ENCODE results near the gene NHEJ1. TPM values are rescaled to one million over a fixed set of nuclear protein-coding genes. Genes with fewer than 3 reads are reported as not detected.

The NHEJ1 gene
- total and polyA plus RNA-seq, 9 of the 15 experiments (the other 6 are each of a cell fraction or from before 2014, with no cell fraction given): 9.0 to 23.7 (median 13.9) TPM

DNA sequence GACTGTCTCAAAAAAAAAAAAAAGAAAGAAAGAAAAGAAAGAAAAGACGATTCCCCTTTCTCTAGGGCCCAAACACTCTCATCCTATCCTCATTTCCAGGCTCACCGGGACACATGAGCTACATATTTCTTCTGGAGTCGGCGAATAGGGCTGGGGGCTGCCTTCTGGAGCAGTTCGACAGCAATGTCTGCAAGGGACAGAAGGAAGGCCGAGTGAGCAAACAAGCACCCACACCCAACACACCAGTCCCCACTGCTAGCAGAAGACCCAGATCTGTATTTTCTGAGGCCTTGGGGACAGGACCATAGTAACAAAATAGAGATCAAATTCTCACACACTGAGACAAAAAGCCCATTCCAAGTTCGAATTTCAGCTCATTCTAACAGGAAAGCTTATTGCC is 14.9 kb upstream of the NHEJ1 start:
- Histone ChIP-seq H3K9ac (ENCODE audit: insufficient read depth in 1 of 2, low read depth in 2 of 2, low read length in 2 of 2) (peak overlapping the region; percentile 82 to 90; a peak in 2 of 4 replicates), H3K4me2 (ENCODE audit: insufficient read depth, low read length) (peak overlapping the region; percentile 100), H3K36me3 (ENCODE audit: control insufficient read depth, insufficient read depth, low read length) (peaks cover 43% of the 10 kb centered on the region; the same call in 2 of the 3 replicates), H3K9me3 (replicated peaks; ENCODE audit: control insufficient read depth, insufficient read depth, low read depth, low read length) (no peaks in the 10 kb centered on the region), H2AFZ (ENCODE audit: low read depth, low read length) (no peak overlapping the region), H3K9me1 (ENCODE audit: control insufficient read depth, insufficient read depth, low read length) (no peaks in the 10 kb centered on the region), H3K27me3 (ENCODE audit: control insufficient read depth in 2 of 2, insufficient read depth in 2 of 2, low read length in 2 of 2) (no peaks in the 10 kb centered on the region), H3K79me2 (ENCODE audit: control insufficient read depth, insufficient read depth, low read length) (peaks cover 42% of the 10 kb centered on the region), H4K20me1 (replicated peaks; ENCODE audit: control insufficient read depth, insufficient read depth, low read length) (no peaks in the 10 kb centered on the region), H3K27ac (ENCODE audit: extremely low read depth, low read depth, low read length) (no peak overlapping the region), H3K4me1 (replicated peaks in 1 of 2; ENCODE audit: control insufficient read depth in 2 of 2, insufficient read depth in 2 of 2, low read length in 2 of 2) (peaks cover 13 to 25% of the 10 kb centered on the region in 2 experiments; a peak in 4 of 5 replicates), H3K4me3 (peak overlapping the region; percentile 80; the same call in 1 of the 2 replicates)
- POLR2A ChIA-PET: interaction anchor here (0.9 to 1.7 kb wide), 4 partner anchors 9 to 119 kb away, joined by 3 to 5 read pairs (median 4); no protein-coding TSS in a partner anchor
- intact Hi-C loops (cut with micrococcal nuclease): no loop called here
- in situ Hi-C loops (cut with MboI): no loop called here
- BruUV-seq (replicated peaks): no TSS peak
- WGBS (ENCODE audit: insufficient coverage, low coverage, missing lambda C conversion rate): 69% methylated on average over 6 of the region's 7 CpGs
- no peak for FAIRE-seq
- TF ChIP-seq NFRKB (IDR thresholded peaks at IDR 0.05; ENCODE audit: low read depth): no peak
- no peak for TF ChIP-seq ZNF140 (CRISPR knock-in tag; IDR thresholded peaks at IDR 0.05)
- no peak for TF ChIP-seq CBX8 (IDR thresholded peaks at IDR 0.05; ENCODE audit: borderline replicate concordance, extremely low read depth, low read depth, low read length, poor library complexity, severe bottlenecking)
- TF ChIP-seq NRF1 (conservative IDR thresholded peaks at IDR 0.05 in 1 of 2, IDR thresholded peaks at IDR 0.05 in 1 of 2): no peak
- no peak for TF ChIP-seq BMI1 (IDR thresholded peaks at IDR 0.05; ENCODE audit: low read length)
- no peak for TF ChIP-seq EZH2 (IDR thresholded peaks at IDR 0.05; ENCODE audit: borderline replicate concordance, low read depth, low read length)
- no peak for TF ChIP-seq CBX3 (IDR thresholded peaks at IDR 0.05; ENCODE audit: borderline replicate concordance in 1 of 2, low read length in 2 of 2)
- no peak for TF ChIP-seq NFIX (CRISPR knock-in tag; IDR thresholded peaks at IDR 0.05; ENCODE audit: low read depth)
- no peak for TF ChIP-seq NFIC (IDR thresholded peaks at IDR 0.05)
- TF ChIP-seq BDP1 (IDR thresholded peaks at IDR 0.05; ENCODE audit: insufficient read depth, insufficient read length): no peak
- no peak for TF ChIP-seq KAT2B (IDR thresholded peaks at IDR 0.05; ENCODE audit: low read depth, low read length)
- CTCF ChIA-PET (ENCODE audit: low intra/inter-chr PET ratio): no interaction called here
- no peak for DNase-seq (ENCODE audit: extremely low read depth in 1 of 4, low spot score in 3 of 4)
- ATAC-seq: no peak

Measured in K562 (cell line).